H1 (cell line): ENCODE data around the gene MED12L. TPM values are rescaled to one million over a fixed set of nuclear protein-coding genes. Genes with fewer than 3 reads are reported as not detected.
A peak's percentile ranks its signal among the peaks of the same experiment; 100 is the strongest.

Source experiments
- CTCF ChIA-PET: fragments of 300-600 bp; sonication (Branson Sonifier 250); formaldehyde crosslinking; loops from one replicate; lab custom pipeline; 2021; ENCODE audit not compliant: partially characterized antibody; lab: Charles Lee
- POLR2A ChIA-PET: fragments of 300-600 bp; sonication (Branson Sonifier 250); formaldehyde crosslinking; loops from one replicate; lab custom pipeline; 2021; ENCODE audit warnings: inconsistent platforms; ENCODE audit not compliant: partially characterized antibody; lab: Charles Lee
- DNase-seq, 2 experiments: peaks; one replicate each; pipeline versions ENCODE4 v3.0.0 to v3.0.0-alpha.2; 2010 to 2022; ENCODE audit warnings: low spot score in 2 of 2, low read depth in 1 of 2, mixed read lengths in 1 of 2
- FAIRE-seq: peaks from 2 replicates; lab custom pipeline; 2011; peaks lifted over from hg19 to GRCh38; lab: Jason Lieb, UNC
- H2AFZ ChIP-seq: 2 replicates; pipeline ENCODE4 v1.8.1; 2012; ENCODE audit warnings: low read length, inconsistent platforms
- H2AK5ac ChIP-seq: 2 replicates; pipeline ENCODE4 v1.6.1; 2013; ENCODE audit warnings: low read depth, low read length
- H2BK120ac ChIP-seq: replicated peaks from 2 replicates; pipeline ENCODE3; 2013; ENCODE audit warnings: low read depth, low read length, inconsistent platforms
- H2BK12ac ChIP-seq: 2 replicates; pipeline ENCODE4 v1.6.1; 2013; ENCODE audit warnings: low read depth, low read length
- H2BK15ac ChIP-seq: 2 replicates; pipeline ENCODE4 v1.6.1; 2013; ENCODE audit warnings: low read length
- H2BK20ac ChIP-seq: 2 replicates; pipeline ENCODE4 v1.6.1; 2013; ENCODE audit warnings: low read length
- H2BK5ac ChIP-seq: 2 replicates; pipeline ENCODE4 v1.6.1; 2013; ENCODE audit warnings: low read depth, low read length
- H3K14ac ChIP-seq: 2 replicates; pipeline ENCODE4 v1.6.1; 2013; ENCODE audit warnings: inconsistent platforms; ENCODE audit not compliant: insufficient read length
- H3K18ac ChIP-seq: 2 replicates; pipeline ENCODE4 v1.6.1; 2013; ENCODE audit warnings: low read length; ENCODE audit errors: extremely low read depth
- H3K23ac ChIP-seq: 2 replicates; pipeline ENCODE4 v1.6.1; 2013; ENCODE audit warnings: inconsistent platforms; ENCODE audit not compliant: insufficient read length
- H3K23me2 ChIP-seq: 2 replicates; pipeline ENCODE4 v1.6.1; 2013; ENCODE audit warnings: low read depth, low read length
- H3K27ac ChIP-seq: 2 replicates; pipeline ENCODE4 v1.6.1; 2011; ENCODE audit warnings: low read depth, low read length, inconsistent platforms
- H3K27me3 ChIP-seq, 4 experiments: replicated peaks in 1 of 4; 1 replicate in 1 of 4; 2 replicates in 3 of 4; pipeline versions ENCODE4 v1.6.1 to v1.8.1; 2011 to 2013; ENCODE audit warnings: low read length in 3 of 4, mild to moderate bottlenecking in 3 of 4, inconsistent platforms in 2 of 4, mixed read lengths in 2 of 4, moderate library complexity in 1 of 4; ENCODE audit not compliant: control insufficient read depth in 3 of 4, insufficient read depth in 3 of 4; ENCODE audit errors: extremely low read depth in 1 of 4
- H3K36me3 ChIP-seq, 4 experiments: 2 replicates each; pipeline versions ENCODE4 v1.6.1 to v1.8.1; 2011 to 2013; ENCODE audit warnings: mild to moderate bottlenecking in 4 of 4, low read length in 3 of 4, moderate library complexity in 2 of 4, control low read depth in 1 of 4, inconsistent platforms in 1 of 4; ENCODE audit not compliant: insufficient read depth in 4 of 4, control insufficient read depth in 2 of 4
- H3K4ac ChIP-seq: replicated peaks from 2 replicates; pipeline ENCODE3; 2013; ENCODE audit warnings: low read length, low read depth, mixed read lengths, inconsistent platforms; ENCODE audit not compliant: insufficient read length
- H3K4me1 ChIP-seq, 4 experiments: replicated peaks in 1 of 4; 1 replicate in 1 of 4; 2 replicates in 3 of 4; pipeline versions ENCODE4 v1.6.1 to v1.8.1; 2011 to 2013; ENCODE audit warnings: low read length in 3 of 4, inconsistent platforms in 2 of 4, mixed read lengths in 1 of 4; ENCODE audit not compliant: insufficient read depth in 4 of 4, control insufficient read depth in 3 of 4
- H3K4me2 ChIP-seq, 2 experiments: 2 replicates each; pipeline versions ENCODE4 v1.6.1 to v1.8.1; 2011 to 2013; ENCODE audit warnings: low read depth in 2 of 2, low read length in 2 of 2, control low read depth in 1 of 2, inconsistent platforms in 1 of 2, mild to moderate bottlenecking in 1 of 2; ENCODE audit not compliant: insufficient read depth in 1 of 2
- H3K4me3 ChIP-seq, 4 experiments: fragments of 200-600, 300-600 bp in 1 of 4; sonication (generic), shearing (Covaris generic), sonication (Bioruptor Twin) in 1 of 4; 2 replicates each; pipeline versions ENCODE4 v1.5.1 to v1.8.1; 2011 to 2016; ENCODE audit warnings: low read length in 4 of 4, low read depth in 3 of 4, control low read depth in 2 of 4, inconsistent platforms in 2 of 4, mild to moderate bottlenecking in 2 of 4, mixed read lengths in 1 of 4, moderate library complexity in 1 of 4; ENCODE audit not compliant: insufficient read depth in 2 of 4; ENCODE audit errors: extremely low read depth in 1 of 4
- H3K56ac ChIP-seq: replicated peaks from 2 replicates; pipeline ENCODE3; 2013; ENCODE audit warnings: low read depth, mild to moderate bottlenecking, mixed read lengths, low read length, inconsistent platforms; ENCODE audit not compliant: insufficient read length
- H3K79me1 ChIP-seq: 2 replicates; pipeline ENCODE4 v1.6.1; 2013; ENCODE audit warnings: low read depth, low read length, control low read depth
- H3K79me2 ChIP-seq, 2 experiments: 2 replicates each; pipeline versions ENCODE4 v1.6.1 to v1.8.1; 2012 to 2013; ENCODE audit warnings: low read length in 2 of 2, mild to moderate bottlenecking in 2 of 2, inconsistent platforms in 1 of 2; ENCODE audit not compliant: insufficient read depth in 2 of 2, control insufficient read depth in 1 of 2
- H3K9ac ChIP-seq, 4 experiments: replicated peaks in 1 of 4; 1 replicate in 1 of 4; 2 replicates in 3 of 4; pipeline versions ENCODE4 v1.6.1 to v1.8.1; 2011 to 2013; ENCODE audit warnings: low read depth in 3 of 4, low read length in 3 of 4, control low read depth in 2 of 4, mild to moderate bottlenecking in 2 of 4, moderate library complexity in 2 of 4, inconsistent platforms in 1 of 4; ENCODE audit errors: extremely low read depth in 1 of 4
- H3K9me3 ChIP-seq, 2 experiments: 2 replicates each; pipeline versions ENCODE4 v1.6.1 to v1.8.1; 2012 to 2013; ENCODE audit warnings: mild to moderate bottlenecking in 2 of 2, moderate library complexity in 2 of 2, control low read depth in 1 of 2, inconsistent platforms in 1 of 2, low read depth in 1 of 2, low read length in 1 of 2, mixed read lengths in 1 of 2; ENCODE audit not compliant: insufficient read depth in 2 of 2
- H4K20me1 ChIP-seq, 2 experiments: replicated peaks in 1 of 2; 2 replicates each; pipeline versions ENCODE3 to v1.8.1; 2011 to 2013; ENCODE audit warnings: inconsistent platforms in 2 of 2, low read length in 2 of 2, mild to moderate bottlenecking in 1 of 2; ENCODE audit not compliant: insufficient read depth in 2 of 2, control insufficient read depth in 1 of 2
- H4K5ac ChIP-seq: 2 replicates; pipeline ENCODE4 v1.6.1; 2013; ENCODE audit warnings: low read length, low read depth, mixed read lengths, inconsistent platforms; ENCODE audit not compliant: insufficient read length
- H4K8ac ChIP-seq: 2 replicates; pipeline ENCODE4 v1.8.0; 2013; ENCODE audit warnings: mild to moderate bottlenecking, moderate library complexity, low read length, inconsistent platforms; ENCODE audit not compliant: insufficient read depth; ENCODE audit errors: extremely low read depth
- H4K91ac ChIP-seq: replicated peaks from 2 replicates; pipeline ENCODE3; 2013; ENCODE audit warnings: low read length, mixed read lengths, inconsistent platforms; ENCODE audit not compliant: insufficient read length
- KDM1A ChIP-seq: fragments of 200-600, 300-600 bp; sonication (generic); IDR thresholded peaks from 2 replicates; pipeline ENCODE4 v1.7.1; 2016; ENCODE audit warnings: mild to moderate bottlenecking, low read length, borderline replicate concordance
- TEAD4 ChIP-seq: IDR thresholded peaks from 2 replicates; pipeline ENCODE4 v1.6.1; 2012; ENCODE audit warnings: low read depth, low read length, inconsistent platforms, mixed read lengths
- WGBS, 2 experiments: shearing (Covaris generic) in 1 of 2; methylation state at CpG; one replicate each; pipeline versions ENCODE4 v1.1.6 to v1.1.7; 2013 to 2015; ENCODE audit warnings: low lambda C conversion rate in 2 of 2, mixed read lengths in 2 of 2, inconsistent platforms in 1 of 2, low coverage in 1 of 2, missing lambda C conversion rate in 1 of 2; ENCODE audit not compliant: insufficient replicate concordance in 2 of 2, insufficient coverage in 1 of 2, insufficient read length in 1 of 2; ENCODE audit errors: extremely low coverage in 1 of 2, missing lambda C conversion rate in 1 of 2; 5-methylcytosine and 5-hydroxymethylcytosine counted together
- polyA plus RNA-seq, 7 experiments: library from polyadenylated mRNA; depleted of rRNA in 3 of 7; stranded (reverse) in 5 of 7; unstranded in 2 of 7; fragments of >200 nt in 5 of 7; fragments of 200-250 nt in 2 of 7; gene quantifications; 1 replicate in 5 of 7; 2 replicates in 1 of 7; 4 replicates in 1 of 7; pipeline versions ENCODE4 v1.2.1 to v1.2.3, GENCODE V29; 2011 to 2013; ENCODE audit warnings: missing spikeins in 2 of 7, mixed read lengths in 2 of 7
- total RNA-seq: library from RNA; stranded (reverse); fragmentation: NEBNext Ultra II Directional; extraction: Animal tissue kit (Norgen Biotek cat#: 25700); gene quantifications from 2 replicates; pipeline ENCODE4 v1.2.1, GENCODE V29; 2021

MED12L gene
- total and polyA plus RNA-seq, 2 of the 8 experiments (the other 6 are each of a cell fraction or from before 2014, with no cell fraction given) = 3.6 to 26.2 TPM

DNA sequence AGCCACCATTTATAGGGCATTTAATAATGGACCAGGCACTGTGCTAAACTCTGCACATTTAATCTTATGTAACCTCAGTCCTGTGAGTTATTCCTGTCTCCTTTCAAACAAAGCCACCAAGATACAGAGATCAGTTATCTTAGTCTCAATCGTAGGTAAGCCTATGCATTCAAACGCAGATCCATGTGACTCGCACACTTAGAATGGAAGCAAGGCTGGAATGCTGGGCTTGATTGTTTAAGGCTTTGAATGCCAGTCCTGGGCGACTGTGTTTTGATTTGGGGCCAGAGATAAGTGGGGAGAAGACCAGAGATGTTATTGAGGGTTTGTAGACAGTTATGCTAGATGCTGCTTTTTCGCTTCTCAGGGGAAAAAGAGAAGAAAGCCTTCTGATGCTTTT lies 22.2 kb downstream of the MED12L start:
- H3K14ac ChIP-seq = no peak overlapping the region
- POLR2A ChIA-PET = interaction anchor here (1.2 to 2.2 kb wide), 2 partner anchors 21 to 22 kb away, joined by 4 to 10 read pairs; partner anchors contain the start of gene MED12L
- no peak overlapping the region for H3K4ac ChIP-seq
- no peak overlapping the region for H3K4me3 ChIP-seq
- peaks cover 28% of the 10 kb centered on the region; the same call in 1 of the 2 replicates for H3K79me1 ChIP-seq
- peak overlapping the region; percentile 36 to 43; a peak in 3 of 4 replicates for H3K4me2 ChIP-seq
- no peak overlapping the region for H2BK12ac ChIP-seq
- H3K36me3 ChIP-seq = no peaks in the 10 kb centered on the region
- H3K9me3 ChIP-seq = no peaks in the 10 kb centered on the region
- H4K5ac ChIP-seq = no peak overlapping the region
- WGBS, 2 experiments = 40% methylated on average over 5 of the region's 5 CpGs; no CpG with 5 or more reads in 1 of the 2 experiments
- no peaks in the 10 kb centered on the region for H3K23me2 ChIP-seq
- DNase-seq (no peak), FAIRE-seq (peak; percentile 50)
- H3K79me2 ChIP-seq = peaks cover 8 to 93% of the 10 kb centered on the region in 2 experiments; a peak in 3 of 4 replicates
- H2BK120ac ChIP-seq = no peak overlapping the region
- H2AFZ ChIP-seq = no peak overlapping the region
- H2BK5ac ChIP-seq = no peak overlapping the region
- no peak overlapping the region for H3K23ac ChIP-seq
- H4K8ac ChIP-seq = no peak overlapping the region
- H3K9ac ChIP-seq = no peak overlapping the region
- no peak overlapping the region for H2BK20ac ChIP-seq
- H3K27ac ChIP-seq = no peak overlapping the region
- peaks cover 0 to 10% (median 6%) of the 10 kb centered on the region in 4 experiments; a peak in 3 of 7 replicates for H3K4me1 ChIP-seq
- H2AK5ac ChIP-seq = no peak overlapping the region
- H4K20me1 ChIP-seq = no peaks in the 10 kb centered on the region
- H4K91ac ChIP-seq = no peak overlapping the region
- TF ChIP-seq KDM1A = no peak
- peak; percentile 73 for TF ChIP-seq TEAD4
- no peak overlapping the region for H3K56ac ChIP-seq
- no peak overlapping the region for H3K18ac ChIP-seq
- no peaks in the 10 kb centered on the region for H3K27me3 ChIP-seq
- no peak overlapping the region for H2BK15ac ChIP-seq
- CTCF ChIA-PET = interaction anchor here (1.7 to 1.8 kb wide), 2 partner anchors 21 to 40 kb away, joined by 5 to 7 read pairs; no protein-coding TSS in a partner anchor
